HG03469 (cell line): ENCODE measurements around the gene IYD.
"Not testable (repeated sequence)": the region's sequence is repeated elsewhere in the genome, so short reads cannot be mapped to it uniquely, and the experiment has no call there.

Source experiments
- ATAC-seq: cut with Tn5 transposase; IDR thresholded peaks from one replicate; pipeline ENCODE4 v1.9.1; 2021; ENCODE audit warnings: mild to moderate bottlenecking, moderate library complexity, moderate number of reproducible peaks; ENCODE audit not compliant: unreplicated experiment

IYD gene

DNA sequence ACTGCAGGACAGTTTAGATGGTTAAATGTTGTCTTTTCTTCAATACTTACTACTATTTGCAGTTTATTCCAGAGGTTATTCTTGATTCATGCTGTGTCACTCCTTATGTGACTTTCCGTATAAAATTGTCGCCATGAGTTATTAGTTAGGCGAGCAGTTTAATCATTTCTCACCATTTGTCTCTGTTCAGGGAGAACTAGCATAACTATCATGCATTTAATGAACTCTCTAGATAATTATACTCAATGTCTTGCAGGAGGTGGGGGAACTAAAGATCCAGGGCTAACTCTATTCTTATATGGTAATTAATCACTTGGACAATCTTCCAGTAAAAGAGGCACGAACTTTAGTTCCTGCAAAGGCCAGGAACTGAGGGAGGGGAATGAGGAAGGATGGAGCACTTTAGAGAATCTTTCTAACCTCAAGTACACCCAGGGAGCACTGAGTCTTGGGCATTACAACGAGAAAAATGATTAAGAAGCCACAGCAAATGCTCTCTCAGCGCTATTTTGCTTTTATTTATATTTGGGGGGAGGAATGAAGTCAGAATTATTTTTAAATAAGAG, 58.3 kb downstream of the IYD start:
- no peak for ATAC-seq

DNA sequence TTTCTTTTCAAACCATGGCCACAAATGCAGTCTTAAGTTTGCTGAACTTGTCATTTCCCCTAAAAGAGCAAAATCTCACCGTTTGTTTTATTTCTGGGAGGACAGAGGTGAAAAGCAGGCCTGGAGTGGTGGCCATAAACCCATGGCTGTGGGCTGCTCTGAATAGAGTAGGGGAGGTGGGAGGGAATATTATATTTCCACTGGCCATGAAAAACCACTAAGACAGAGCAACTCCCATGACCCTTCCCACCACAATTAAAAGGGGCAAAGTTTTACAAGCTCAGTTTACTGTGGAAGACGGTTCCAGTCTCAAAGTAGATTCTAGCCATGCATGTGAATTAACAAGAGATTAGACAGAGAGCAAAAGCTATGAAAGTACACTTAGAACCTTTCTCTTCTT, 59.0 kb downstream of the IYD start:
- ATAC-seq = no peak

DNA sequence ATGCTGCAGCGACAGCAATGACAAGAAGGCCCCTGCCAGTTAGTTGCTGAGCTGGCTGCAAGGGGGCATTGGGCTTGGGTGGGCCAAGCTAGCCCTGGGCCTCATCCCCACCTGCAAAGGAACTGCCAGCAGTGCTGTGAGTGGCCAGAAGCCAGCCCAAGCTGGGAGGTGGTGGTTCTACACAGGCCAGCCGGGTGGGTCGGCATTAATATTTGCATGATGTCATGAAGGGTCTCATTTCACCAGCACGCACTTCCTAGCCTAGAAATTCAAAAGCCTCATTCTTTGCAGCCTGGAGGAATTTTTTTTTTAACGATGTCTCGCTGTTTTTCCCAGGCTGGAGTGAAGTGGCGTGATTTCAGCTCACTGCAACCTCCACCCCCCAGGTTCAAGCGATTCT, 62.0 kb downstream of the IYD start:
- no peak for ATAC-seq

DNA sequence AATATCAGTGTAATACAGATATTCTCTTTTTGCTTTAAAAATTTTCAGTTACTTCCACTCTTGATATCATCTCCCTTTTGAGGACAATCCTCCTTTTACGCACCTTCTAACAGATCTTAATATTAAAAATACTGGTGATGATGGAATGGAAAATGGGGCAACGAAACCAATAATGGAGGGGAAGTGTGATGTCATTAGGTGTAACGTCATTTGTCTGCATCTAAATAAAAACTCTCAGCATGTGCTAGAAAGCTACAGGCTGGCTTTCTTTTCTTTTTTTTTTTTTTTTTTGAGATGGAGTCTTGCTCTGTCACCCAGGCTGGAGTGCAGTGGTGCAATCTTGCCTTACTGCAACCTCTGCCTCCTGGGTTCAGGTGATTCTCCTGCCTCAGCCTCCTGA, 66.5 kb downstream of the IYD start:
- no peak for ATAC-seq

DNA sequence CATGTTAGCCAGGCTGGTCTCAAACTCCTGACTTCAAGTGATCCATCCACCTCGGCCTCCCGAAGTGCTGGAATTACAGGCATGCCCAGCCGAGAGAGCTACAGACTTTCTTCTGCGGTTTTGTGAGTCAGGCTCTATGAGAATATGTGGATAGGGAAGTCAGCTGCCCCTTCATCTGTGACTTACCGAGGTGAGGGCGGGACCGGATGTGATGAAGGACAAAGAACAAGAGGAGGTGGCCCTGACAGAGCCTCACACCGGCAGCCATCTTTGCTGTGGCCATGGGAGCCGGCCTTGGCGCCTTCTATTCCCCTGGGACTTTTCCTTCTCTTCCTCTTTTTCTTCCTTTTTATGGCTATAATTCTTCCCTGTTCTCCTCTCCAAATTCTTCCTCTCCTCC, 67.0 kb downstream of the IYD start:
- ATAC-seq = no peak

DNA sequence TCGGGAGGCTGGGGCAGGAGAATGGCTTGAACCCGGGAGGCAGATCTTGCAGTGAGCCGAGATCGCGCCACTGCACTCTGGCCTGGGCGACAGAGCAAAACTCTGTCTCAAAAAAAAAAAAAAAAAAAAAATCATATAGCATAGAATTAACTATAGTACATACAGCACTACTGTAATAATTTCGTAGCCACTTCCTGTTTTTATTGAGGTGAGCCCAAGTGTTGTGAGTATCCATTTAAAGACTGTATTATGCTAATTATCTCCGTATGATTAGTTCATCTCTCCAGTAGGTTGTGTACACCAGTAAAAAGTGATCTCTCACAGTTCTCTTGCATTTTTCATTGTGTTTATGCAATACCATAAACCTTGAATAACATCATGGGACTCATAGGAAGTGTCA, 70.6 kb downstream of the IYD start:
- no peak for ATAC-seq

DNA sequence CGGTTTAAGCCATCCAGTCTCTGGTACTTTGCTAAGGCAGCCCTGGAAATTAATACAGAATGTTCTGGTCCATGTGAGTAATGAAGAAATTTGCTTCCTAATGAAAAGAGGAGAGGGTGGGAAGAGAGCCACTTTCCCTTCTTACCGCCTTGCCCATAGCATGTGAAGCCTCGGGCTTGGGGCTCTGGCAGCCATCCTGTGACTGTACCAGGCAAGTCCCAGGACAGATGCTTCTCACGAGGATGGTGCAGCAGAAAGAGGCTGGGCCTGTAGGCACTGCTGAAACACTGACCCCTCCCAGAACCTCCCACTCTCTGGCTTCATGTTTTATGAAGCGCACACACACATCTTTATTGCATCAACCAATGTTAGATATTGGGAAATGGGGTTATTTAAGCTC, 74.8 kb downstream of the IYD start:
- ATAC-seq = no peak

DNA sequence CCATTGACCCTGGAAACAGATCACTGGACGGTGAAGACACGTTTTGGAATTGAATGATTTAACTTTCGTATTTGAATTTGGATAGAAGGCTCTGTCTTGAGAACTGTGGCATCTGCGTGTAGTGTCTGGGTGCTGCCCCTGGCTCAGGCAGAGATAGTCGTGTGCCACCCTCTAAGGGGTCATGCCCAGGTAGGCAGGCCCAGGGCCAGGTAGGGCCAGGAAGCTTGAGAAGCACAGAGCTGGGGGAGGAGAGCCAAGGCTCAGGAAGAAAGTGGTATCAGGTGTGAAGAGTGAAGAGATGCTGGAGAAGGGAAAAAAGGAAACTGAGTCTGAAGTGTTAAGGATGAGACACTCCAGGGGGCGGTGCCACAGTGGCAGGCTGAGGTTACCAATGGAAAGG, 75.5 kb downstream of the IYD start:
- no peak for ATAC-seq

DNA sequence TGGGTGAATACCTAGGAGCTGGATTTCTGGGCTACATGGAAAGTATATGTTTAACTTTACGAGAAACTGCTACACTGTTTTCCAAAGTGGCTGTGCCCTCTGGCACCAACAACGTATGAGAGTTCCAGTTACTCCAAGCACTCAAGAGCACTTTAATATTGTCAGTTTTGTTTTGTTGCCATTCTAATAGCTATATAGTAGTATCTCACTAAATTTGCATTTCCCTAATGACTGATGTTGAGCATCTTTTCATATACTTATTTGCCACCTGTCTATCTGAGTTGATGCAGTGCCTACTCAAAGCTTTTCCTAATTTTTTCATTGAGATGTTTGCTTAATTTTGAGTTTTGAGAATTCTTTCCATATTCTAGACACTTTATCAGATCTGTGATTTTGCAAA, 76.7 kb downstream of the IYD start:
- ATAC-seq = no peak

DNA sequence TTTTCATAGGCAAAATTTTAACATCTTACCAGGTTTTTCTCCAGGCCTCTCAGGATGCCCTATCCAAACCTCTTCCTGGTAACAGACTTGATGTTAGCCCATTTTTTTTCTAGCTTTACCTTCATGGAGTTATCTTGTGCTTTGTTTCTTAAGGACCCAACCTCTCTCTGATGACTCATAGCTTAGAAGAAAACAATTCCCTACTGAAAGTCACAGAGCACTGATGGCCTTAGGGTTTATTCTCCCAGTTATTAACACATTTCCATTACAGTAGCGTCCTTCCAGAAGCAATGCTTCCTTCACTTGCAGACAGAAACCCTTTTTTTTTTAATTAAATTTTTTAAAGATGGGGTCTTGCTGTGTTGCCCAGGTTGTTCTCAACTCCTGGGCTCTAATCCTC, 79.4 kb downstream of the IYD start:
- no peak for ATAC-seq

DNA sequence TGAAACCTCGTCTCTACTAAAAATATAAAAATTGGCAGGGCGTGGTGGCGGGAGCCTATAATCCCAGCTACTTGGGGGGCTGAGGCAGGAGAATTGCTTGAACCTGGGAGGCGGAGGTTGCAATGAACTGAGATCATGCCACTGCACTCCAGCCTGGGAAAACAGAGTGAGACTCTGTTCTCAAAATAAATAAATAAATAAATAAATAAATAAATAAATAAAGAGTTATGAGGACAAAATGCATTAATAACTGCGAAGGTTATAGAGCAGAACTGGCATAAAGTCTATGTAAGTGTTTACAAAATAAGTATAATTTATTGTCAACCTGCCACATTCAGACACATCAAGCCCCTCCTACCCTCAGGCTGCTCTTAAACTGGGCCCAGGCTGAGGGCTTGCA, 80.2 kb downstream of the IYD start:
- not testable (repeated sequence) for ATAC-seq

DNA sequence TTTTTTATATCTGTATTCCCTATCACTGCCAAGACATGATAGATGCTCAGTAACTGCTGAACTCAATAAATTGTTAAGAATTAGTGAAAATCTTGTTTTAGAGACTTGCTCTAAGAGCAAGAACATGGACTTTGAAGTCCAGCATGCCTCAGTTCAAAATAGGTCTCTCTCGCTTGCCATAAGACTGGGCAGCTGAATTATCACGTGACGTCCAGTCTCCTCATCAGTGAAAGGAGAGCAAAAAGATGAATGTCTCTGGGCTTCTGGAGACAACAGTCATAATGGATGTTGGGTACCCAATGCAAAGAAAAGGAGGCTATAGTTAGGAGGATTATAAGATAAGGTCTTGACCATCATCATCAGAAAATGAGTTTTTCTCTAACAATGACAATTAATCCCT, 82.1 kb downstream of the IYD start:
- ATAC-seq = no peak

DNA sequence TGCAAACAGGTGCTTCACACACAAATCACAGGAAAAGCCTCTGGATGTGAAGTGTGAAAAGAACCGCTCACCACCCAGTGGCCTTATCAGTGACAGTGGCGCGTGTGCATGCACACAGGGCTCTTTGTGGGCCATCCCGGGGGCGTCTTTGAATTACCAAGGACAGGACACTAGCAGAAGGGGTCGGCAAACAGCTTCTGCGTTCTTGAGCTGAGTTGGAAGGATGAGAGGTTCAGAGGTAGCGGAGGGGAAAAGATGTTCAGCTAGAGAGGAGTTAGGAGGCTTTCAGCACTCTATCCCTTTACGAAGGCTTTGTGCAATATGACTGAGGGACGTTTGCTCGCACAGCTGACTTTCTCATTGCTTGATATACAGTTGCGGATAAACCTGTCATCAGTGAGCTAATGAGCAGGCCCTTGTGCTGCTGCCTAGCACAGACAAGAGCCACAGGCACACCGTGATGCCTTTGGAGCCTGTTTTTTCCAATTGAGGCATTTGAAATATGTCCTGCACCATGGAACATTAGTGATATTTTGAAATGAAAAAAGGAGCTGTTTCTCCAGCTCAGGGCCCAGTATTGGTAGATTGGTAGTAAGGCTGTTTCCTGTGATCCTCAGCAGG, 83.1 kb downstream of the IYD start:
- no peak for ATAC-seq

DNA sequence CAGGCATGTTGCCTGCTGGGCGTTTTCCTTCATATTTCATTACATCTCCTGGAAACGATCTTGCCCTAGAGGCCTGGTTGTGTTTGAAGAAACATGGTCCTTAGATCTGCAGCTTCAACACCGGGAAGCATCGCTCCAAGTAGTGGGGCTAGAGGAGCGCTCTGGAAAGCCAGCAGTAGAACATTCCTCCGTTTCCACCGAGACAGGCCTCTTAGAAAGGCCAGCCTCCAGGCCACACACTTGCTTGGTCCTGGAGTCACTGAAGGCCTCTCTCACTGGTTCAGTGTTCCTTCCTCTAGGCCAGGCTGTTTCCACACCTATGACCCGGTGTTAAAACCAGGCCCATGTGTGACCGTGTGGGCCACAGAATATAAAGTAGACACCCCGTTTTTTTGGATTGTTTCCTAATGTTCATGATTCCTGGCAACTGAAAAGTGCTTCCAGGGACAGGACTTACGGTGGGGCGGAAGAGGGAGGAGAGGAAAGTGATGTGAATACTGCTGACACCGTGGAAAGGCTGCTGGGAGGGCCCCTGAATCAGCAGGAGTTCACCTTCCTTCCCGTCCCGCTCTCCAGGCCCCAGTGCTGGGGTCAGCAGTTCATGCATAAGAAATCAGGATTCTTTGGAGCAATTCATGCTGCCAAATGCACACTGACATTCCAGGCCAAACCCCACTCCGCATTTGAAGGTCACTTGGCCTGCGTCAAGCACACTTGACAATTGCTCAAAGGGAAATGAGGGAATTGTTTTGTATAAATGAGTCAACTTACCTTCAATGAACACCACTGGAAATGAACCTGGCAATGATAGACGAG, 83.8 kb downstream of the IYD start:
- no peak for ATAC-seq

DNA sequence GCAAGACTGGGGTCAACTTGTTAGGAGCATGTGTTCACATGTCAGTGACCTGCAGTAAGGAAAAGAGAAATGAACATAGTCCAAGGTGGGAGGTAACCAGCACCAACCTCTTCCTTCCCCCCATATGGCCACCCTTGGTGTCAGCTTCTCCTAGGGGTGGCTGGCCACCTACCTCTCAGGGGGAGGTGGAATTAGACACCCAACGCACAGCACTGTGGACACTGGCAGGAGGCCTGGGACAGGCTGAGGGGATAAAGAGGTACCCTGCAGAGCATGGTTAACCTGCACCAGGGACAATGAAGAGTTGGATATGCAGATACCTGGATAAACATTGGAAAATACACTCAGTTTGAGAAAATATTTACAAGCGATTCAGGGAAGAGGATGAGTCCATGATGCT, 84.5 kb downstream of the IYD start:
- no peak for ATAC-seq
